Mammary epithelial cell (primary cell): ENCODE results near the gene NLGN1.

Source experiments
- CTCF ChIP-seq, 2 donors: IDR thresholded peaks in 1 of 2; conservative IDR thresholded peaks in 1 of 2; 2 replicates each; pipeline ENCODE4 v1.5.1; 2011 to 2012; ENCODE audit warnings: inconsistent platforms in 2 of 2, low read length in 2 of 2, mild to moderate bottlenecking in 2 of 2, control low read depth in 1 of 2, low read depth in 1 of 2; ENCODE audit not compliant: insufficient read depth in 1 of 2; ENCODE audit errors: extremely low read depth in 1 of 2
- EZH2 ChIP-seq: IDR thresholded peaks from 2 replicates; pipeline ENCODE4 v1.6.1; 2012; ENCODE audit warnings: low read length, inconsistent platforms, borderline replicate concordance

- no peak for TF ChIP-seq CTCF (conservative IDR thresholded peaks at IDR 0.05 in 1 of 2, IDR thresholded peaks at IDR 0.05 in 1 of 2; ENCODE audit: extremely low read depth in 1 of 2, insufficient read depth in 1 of 2, low read depth in 1 of 2, low read length in 2 of 2)
- TF ChIP-seq EZH2: no peak
Observed at GRCh38 chr3:174132006-174132405, 734.5 kb downstream of the NLGN1 start.
